NB4 (cell line): ENCODE measurements around the gene FNDC11.
"Not testable (repeated sequence)": the region's sequence is repeated elsewhere in the genome, so short reads cannot be mapped to it uniquely, and the experiment has no call there.

Source experiments
- MYC ChIP-seq: IDR thresholded peaks from 2 replicates; pipeline ENCODE4 v1.6.1; 2011; ENCODE audit warnings: low read depth, low read length
- POLR2A ChIP-seq: IDR thresholded peaks from 2 replicates; pipeline ENCODE4 v1.6.1; 2011; ENCODE audit warnings: mild to moderate bottlenecking; ENCODE audit not compliant: insufficient read length; ENCODE audit errors: extremely low read depth
- TF ChIP-seq, protein P1 (sequence below): IDR thresholded peaks from one replicate; pipeline ENCODE4 v1.5.1; 2012; ENCODE audit warnings: low read depth, low read length

DNA sequence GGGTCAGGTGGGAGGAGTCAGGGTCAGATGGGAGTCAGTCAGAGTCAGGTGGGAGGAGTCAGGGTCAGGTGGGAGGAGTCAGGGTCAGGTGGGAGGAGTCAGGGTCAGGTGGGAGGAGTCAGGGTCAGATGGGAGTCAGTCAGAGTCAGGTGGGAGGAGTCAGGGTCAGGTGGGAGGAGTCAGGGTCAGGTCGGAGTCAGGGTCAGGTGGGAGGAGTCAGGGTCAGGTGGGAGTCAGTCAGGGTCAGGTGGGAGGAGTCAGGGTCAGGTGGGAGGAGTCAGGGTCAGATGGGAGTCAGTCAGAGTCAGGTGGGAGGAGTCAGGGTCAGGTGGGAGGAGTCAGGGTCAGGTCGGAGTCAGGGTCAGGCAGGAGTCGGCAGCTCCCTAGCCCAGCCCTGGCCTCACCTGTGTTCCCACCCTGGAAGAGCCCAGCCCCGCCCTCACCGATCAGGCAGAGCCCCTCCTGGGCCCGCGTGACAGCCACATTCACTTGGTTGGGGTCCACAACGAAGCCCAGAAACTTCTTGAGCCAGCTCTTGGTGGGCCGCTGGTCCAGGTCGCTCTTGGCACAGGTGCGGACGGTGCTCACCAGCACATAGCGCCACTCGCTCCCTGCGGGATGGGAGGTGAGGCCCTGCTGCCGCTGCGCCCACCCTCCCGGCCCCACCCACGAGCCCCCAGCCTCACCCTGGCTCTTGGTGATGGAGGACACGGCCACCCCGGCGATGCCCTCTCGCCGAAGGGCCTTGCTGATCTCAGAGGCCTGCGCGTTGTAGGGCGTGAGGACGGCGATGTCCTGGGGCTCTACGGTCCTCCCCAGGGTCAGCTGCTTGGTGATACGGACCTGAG lies 5.8 kb downstream of the FNDC11 start:
- TF ChIP-seq, protein P1, sequence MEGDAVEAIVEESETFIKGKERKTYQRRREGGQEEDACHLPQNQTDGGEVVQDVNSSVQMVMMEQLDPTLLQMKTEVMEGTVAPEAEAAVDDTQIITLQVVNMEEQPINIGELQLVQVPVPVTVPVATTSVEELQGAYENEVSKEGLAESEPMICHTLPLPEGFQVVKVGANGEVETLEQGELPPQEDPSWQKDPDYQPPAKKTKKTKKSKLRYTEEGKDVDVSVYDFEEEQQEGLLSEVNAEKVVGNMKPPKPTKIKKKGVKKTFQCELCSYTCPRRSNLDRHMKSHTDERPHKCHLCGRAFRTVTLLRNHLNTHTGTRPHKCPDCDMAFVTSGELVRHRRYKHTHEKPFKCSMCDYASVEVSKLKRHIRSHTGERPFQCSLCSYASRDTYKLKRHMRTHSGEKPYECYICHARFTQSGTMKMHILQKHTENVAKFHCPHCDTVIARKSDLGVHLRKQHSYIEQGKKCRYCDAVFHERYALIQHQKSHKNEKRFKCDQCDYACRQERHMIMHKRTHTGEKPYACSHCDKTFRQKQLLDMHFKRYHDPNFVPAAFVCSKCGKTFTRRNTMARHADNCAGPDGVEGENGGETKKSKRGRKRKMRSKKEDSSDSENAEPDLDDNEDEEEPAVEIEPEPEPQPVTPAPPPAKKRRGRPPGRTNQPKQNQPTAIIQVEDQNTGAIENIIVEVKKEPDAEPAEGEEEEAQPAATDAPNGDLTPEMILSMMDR: not testable (repeated sequence)
- not testable (repeated sequence) for TF ChIP-seq POLR2A, MYC
